GM12872 (cell line): ENCODE results near the gene CSAD.

Source experiments
- CTCF ChIP-seq: IDR thresholded peaks from 3 replicates; pipeline ENCODE4 v1.5.1; 2011; ENCODE audit warnings: low read depth, mild to moderate bottlenecking, low read length, moderate library complexity; ENCODE audit not compliant: insufficient read depth

The CSAD gene

GRCh38 chr12:53200458-53201176 lies 19.9 kb upstream of the CSAD start:
- TF ChIP-seq CTCF, result no peak

- TF ChIP-seq CTCF, result no peak
These were observed 19.4 kb upstream of the CSAD start for GRCh38 chr12:53200107-53200457.

GRCh38 chr12:53199700-53200099 lies 19.0 kb upstream of the CSAD start:
- TF ChIP-seq CTCF, result no peak

GRCh38 chr12:53198486-53199110 lies 17.9 kb upstream of the CSAD start:
- no peak for TF ChIP-seq CTCF

- TF ChIP-seq CTCF, result no peak
These were observed 16.4 kb upstream of the CSAD start for GRCh38 chr12:53197011-53197640.

GRCh38 chr12:53196486-53196885 lies 15.8 kb upstream of the CSAD start:
- TF ChIP-seq CTCF, result no peak

- TF ChIP-seq CTCF, result no peak
These were observed 15.0 kb upstream of the CSAD start for GRCh38 chr12:53195516-53196420.
